D721Med (cell line): ENCODE data around the gene FGF5.
"Not testable (repeated sequence)": the region's sequence is repeated elsewhere in the genome, so short reads cannot be mapped to it uniquely, and the experiment has no call there.

Experiments used
- DNase-seq: peaks from one replicate; pipeline ENCODE4 v3.0.0; 2011; ENCODE audit warnings: low spot score; ENCODE audit not compliant: insufficient read length
- FAIRE-seq: peaks from 2 replicates; lab custom pipeline; 2011; peaks lifted over from hg19 to GRCh38; lab: Jason Lieb, UNC
- CTCF ChIP-seq: IDR thresholded peaks from 2 replicates; pipeline ENCODE4 v1.5.1; 2012; ENCODE audit warnings: mild to moderate bottlenecking, control low read depth; ENCODE audit not compliant: insufficient read depth; ENCODE audit errors: missing control alignments

Gene FGF5

GRCh38 chr4:80268936-80269335 lies 2.5 kb downstream of the FGF5 start:
- DNase-seq (no peak), FAIRE-seq (no peak)
- TF ChIP-seq CTCF, result no peak

DNA sequence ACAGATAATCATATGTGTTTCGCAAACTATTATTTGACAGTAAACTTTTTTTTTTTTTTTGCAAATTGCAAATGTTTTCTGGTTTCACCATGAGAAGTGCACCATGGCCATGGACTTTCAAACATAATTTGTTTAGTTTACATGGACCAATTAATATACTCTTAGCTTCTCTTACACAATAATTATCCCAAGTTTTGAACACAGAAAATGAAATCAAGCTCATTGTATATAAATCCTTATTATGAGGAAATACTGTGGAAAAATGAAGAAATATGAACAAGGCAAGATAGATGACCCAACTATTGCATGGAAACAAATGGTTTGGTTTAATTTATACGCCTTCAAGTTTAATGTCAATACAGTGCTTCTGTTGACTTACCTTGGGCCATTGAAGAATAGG lies 3.9 kb downstream of the FGF5 start:
- no peak for TF ChIP-seq CTCF
- FAIRE-seq, result no peak
- no peak for DNase-seq

DNA sequence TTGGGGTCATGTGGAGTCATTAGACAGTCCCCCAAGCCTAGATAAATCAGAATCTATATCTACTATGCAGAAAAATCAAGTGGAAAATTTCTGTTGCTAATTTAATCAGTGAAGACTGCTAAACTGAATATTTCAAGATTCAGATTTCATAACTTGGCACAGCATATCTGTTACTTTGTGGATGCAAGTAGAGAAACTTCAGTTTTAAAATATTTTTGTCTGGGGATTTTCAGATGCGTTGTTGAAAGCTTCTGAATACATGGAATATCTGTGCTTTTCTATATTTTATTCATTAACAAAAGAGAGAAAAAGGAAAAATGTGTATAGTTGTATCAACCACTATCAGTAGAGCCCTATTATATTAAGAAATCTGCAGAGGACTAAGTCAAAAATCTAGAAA lies 4.4 kb downstream of the FGF5 start:
- no peak for TF ChIP-seq CTCF
- DNase-seq (no peak), FAIRE-seq (no peak)

DNA sequence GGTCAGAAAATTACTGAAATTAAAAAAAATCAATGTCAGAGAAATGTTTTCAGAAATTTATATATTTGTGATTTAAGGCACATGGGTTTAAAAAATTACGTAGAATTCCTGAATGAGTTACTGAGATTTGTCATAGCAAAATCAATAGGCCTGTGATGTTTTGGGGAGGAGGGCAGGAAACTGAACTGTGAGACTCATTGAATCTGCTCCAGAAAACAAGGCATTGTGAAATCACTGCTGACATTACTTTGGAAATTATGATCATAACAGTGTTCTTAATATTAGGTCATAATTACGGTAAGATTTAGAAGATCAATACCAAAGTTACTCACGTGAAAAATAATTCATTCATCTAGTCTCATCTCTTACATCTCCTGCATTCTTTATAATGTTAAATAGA lies 5.3 kb downstream of the FGF5 start:
- DNase-seq (no peak), FAIRE-seq (no peak)
- no peak for TF ChIP-seq CTCF

GRCh38 chr4:80276931-80277330 lies 10.5 kb downstream of the FGF5 start:
- FAIRE-seq (no peak), DNase-seq (no peak)
- no peak for TF ChIP-seq CTCF

DNA sequence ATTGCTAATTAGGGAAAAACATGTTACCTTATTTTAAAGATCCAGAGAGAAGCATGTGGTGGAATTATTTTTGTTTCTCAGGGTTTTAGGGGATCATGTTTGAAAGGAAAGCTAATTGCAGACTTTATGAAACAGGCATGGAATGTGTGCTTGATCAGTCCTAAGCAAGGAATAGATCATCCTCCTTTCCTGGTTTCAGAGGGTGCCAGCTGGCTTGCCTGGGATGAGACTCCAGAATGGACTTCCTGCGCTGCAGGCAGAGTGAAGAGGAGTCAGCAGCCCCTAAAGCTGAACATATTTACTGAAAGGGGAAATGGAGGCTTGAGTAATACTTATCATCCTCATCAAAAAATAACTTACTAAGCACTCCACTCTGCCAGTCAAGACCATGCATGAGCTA lies 13.3 kb downstream of the FGF5 start:
- FAIRE-seq (no peak), DNase-seq (no peak)
- no peak for TF ChIP-seq CTCF

GRCh38 chr4:80286451-80286850 lies 20.0 kb downstream of the FGF5 start:
- DNase-seq (no peak), FAIRE-seq (no peak)
- no peak for TF ChIP-seq CTCF

- not testable (repeated sequence) for DNase-seq, FAIRE-seq
Measured at GRCh38 chr4:80290665-80291064, 24.2 kb downstream of the FGF5 start.
